ENCODE data around the gene FBN2.

DNA sequence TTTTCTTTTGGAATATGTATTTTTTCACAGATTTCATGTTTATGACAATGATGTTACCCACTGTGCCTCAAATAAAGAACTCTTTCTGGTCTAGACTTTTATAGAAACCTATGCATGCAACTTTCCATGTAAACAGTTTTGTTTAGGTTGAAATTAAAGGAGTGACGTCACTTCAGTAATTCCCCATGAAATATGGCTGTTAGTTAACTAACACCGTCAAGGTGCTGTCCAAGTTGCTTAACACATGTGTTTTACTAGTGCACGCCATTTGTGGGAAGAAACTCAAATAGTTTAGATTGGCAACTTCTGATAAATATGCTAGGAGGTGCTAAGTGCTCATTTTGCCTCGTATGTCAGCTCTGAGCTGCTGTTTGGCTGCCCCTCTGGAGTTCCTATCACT is 102.2 kb downstream of the FBN2 start:
- no peak for TF ChIP-seq POLR2A (IDR thresholded peaks at IDR 0.05)
- TF ChIP-seq, protein P1, sequence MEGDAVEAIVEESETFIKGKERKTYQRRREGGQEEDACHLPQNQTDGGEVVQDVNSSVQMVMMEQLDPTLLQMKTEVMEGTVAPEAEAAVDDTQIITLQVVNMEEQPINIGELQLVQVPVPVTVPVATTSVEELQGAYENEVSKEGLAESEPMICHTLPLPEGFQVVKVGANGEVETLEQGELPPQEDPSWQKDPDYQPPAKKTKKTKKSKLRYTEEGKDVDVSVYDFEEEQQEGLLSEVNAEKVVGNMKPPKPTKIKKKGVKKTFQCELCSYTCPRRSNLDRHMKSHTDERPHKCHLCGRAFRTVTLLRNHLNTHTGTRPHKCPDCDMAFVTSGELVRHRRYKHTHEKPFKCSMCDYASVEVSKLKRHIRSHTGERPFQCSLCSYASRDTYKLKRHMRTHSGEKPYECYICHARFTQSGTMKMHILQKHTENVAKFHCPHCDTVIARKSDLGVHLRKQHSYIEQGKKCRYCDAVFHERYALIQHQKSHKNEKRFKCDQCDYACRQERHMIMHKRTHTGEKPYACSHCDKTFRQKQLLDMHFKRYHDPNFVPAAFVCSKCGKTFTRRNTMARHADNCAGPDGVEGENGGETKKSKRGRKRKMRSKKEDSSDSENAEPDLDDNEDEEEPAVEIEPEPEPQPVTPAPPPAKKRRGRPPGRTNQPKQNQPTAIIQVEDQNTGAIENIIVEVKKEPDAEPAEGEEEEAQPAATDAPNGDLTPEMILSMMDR (IDR thresholded peaks at IDR 0.05), result no peak

Measured in Peyer's patch (tissue), 4 donors.